NCI-H1105 (cell line): ENCODE results near the gene IER5.
A peak's percentile ranks its signal among the peaks of the same experiment; 100 is the strongest.
"Not testable (repeated sequence)": the region's sequence is repeated elsewhere in the genome, so short reads cannot be mapped to it uniquely, and the experiment has no call there.

Experiments
- DNase-seq: peaks from one replicate; lab custom pipeline; 2025; lab: John Stamatoyannopoulos, UW

IER5 gene

DNA sequence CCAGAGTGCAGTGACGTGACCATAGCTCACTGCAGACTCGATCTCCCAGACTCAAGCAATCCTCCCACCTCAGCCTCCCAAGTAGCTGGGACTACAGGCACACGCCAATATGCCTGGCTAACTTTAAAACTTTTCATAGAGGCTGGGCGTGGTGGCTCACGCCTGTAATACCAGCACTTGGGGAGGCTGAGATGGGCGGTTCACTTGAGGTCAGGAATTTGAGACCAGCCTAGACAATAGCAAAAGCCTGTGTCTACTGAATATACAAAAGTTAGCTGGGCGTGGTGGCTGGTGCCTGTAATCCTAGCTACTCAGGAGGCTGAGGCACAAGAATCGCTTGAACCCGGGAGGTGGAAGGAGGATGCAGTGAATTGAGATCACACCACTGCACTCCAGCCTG, 27.5 kb downstream of the IER5 start:
- DNase-seq: not testable (repeated sequence)

DNA sequence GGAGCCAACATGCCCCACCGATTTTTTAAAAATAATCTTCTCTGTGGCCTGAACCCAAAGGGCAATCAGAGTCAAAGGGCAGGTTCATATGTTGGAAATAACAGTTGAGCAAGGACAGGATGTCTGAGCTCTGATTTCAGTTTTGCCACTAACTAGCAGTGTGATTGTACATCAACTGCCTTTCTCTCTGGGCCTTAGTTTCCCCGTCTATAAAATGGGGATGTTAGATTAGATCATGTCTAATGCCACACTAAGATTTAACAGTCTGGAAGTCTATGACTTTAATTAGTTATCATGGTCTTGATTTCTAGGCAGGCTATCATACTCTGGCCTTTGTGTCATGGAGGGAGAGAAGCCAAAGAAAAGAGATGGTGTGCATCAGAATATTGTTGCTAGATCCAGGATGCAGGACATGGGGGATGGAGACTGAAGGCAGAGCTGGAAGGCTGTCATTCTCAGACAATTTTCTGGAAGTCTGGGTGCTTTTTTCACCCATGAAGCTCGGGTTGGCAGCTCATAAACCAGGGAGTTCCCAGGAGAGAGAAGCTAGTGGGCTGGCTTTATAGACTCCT, 28.4 kb downstream of the IER5 start:
- DNase-seq: no peak

- DNase-seq: peak; percentile 26
Measured at GRCh38 chr1:181117648-181118449, 29.3 kb downstream of the IER5 start.

DNA sequence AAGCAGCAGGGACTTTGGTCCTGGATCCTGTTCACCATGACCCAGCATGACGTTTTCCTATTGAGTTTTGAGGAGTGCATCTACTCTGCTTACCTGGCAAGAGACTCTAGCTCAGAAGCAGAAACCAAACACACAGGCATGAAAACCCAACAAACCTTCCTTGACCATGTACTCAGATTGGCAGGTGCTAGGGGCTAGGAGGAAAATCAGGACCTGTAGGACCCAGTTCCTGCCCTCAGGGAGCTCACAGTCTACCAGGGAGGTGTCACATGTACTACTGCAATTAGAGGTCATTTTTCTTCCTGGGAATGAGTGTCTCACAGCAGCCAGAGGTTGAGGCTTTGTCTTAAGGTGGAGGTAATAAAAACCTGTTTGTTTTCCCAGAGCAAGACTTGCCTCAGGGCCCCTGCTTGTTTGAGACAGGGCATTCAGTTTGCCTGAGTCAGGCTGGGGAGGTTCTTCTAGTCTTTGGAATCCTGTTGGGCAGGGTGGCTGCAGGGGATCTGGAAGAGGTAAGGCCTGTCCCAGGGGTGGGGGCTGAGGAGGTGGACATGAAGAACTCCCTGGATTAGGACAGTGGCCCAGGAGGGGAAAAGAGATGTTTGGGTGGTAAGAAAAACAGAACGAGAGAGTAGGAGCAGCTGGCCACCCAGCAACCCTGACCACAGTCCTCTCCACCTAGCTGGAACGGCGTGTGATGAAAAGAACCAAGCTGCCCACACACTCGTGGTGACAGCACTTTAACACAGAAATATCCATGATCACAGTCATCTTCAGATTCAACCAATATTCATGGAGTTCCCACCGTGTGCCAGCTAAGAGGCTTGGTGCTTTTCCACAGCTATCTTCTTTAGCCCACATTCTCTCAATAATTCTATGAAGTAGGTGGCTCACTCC, 30.8 kb downstream of the IER5 start:
- no peak for DNase-seq

GRCh38 chr1:181120924-181121323, 32.4 kb downstream of the IER5 start:
- no peak for DNase-seq

GRCh38 chr1:181121498-181121897, 33.0 kb downstream of the IER5 start:
- DNase-seq: no peak

DNA sequence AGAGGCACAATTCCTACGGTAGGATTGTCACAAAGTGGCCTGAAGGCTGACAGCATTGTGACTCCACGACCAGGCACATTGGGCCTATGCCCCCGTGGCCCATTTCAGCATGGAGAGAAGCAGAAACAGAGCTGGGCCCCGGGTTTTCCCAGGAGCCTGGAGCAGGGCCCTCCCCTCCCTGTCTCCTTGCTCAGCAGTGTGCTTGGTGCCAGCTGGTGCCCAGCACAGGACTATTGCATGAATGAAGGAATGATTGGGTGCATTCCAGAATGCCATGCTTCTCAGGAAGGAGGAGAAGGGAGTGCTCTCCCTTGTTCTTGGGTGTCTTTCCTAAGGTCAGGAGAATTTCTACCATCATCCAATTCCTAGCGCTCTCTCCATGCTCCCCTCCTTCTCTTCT, 33.7 kb downstream of the IER5 start:
- no peak for DNase-seq

DNA sequence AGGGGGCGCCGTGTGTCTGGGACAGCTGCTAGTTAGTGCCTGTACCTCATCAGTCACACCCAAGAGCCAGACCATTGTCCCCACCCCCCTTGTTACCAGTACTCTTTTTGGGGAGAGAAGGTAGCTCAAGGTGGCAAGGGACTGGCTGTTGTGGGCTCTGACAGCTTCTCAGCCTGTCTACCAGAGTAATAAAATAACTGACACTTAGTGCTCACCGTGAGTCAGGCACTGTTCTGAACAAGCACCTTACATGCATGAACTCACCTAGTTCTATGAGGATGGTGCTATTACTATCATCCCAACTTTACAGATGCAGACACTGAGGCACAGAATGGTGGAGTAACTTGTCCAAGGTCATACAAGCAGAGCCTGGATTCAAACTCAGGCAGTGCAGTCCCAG, 34.7 kb downstream of the IER5 start:
- no peak for DNase-seq

GRCh38 chr1:181124291-181124751, 35.8 kb downstream of the IER5 start:
- no peak for DNase-seq

- DNase-seq: no peak
Measured at GRCh38 chr1:181126289-181126688, 37.8 kb downstream of the IER5 start.

DNA sequence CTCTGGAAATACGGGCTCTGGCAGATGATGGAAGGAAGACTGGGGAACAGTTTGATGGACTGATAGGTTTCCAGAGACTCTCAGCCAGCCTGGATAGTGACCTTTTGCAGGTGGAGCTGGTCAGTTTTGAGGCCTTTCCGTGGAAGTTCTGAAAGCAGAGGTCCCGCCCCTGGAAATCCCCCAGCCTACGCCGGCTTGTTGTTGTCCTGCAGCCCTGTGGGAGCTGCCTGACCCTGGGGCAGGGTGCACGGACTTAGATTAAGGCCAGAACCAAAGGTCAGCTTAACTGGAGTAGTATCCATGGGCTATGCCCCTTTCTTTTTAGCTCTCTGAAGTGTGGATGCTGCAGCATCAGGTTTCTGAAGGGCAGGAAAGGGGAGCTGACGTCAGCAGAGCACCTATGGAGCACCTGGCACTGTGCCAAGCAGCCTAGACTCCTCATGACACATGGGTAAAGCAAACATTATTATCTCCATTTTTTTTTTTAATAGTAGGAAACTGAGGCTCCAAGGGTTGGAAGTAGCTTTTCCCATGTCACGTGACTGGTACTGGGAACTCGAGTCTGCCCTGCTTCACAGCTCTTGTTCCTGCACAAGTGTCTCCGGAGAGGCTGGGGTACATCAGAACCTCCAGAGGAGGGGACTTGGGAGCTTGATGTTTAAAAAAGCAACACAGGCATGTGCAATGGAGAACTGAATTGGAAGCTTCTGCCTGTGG, 38.5 kb downstream of the IER5 start:
- peak; percentile 88 for DNase-seq

DNA sequence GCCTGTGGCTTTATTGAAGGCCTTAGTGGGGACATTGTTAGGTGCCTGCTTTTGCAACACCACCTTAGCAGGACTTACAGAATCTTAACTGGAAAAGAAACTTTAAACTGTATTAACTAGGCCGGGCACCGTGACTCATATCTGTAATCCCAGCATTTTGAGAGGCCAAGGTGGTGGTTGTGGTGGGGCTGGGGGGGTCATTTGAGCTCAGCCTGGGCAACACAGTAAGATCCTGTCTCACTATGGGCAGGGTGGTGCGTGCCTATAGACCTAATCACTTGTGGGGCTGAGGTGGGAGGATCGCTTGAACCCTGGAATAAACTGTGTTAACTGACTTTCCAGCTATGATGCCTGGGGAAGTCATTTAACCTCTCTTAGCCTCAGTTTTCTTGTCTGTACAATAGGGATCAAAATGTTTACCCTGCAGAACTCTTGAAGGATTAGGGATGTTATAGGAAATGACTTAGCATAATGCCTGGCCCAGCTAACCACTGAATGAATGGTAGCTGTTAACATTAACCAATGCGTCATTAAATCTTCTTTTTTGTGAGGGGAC, 39.5 kb downstream of the IER5 start:
- DNase-seq: no peak

DNA sequence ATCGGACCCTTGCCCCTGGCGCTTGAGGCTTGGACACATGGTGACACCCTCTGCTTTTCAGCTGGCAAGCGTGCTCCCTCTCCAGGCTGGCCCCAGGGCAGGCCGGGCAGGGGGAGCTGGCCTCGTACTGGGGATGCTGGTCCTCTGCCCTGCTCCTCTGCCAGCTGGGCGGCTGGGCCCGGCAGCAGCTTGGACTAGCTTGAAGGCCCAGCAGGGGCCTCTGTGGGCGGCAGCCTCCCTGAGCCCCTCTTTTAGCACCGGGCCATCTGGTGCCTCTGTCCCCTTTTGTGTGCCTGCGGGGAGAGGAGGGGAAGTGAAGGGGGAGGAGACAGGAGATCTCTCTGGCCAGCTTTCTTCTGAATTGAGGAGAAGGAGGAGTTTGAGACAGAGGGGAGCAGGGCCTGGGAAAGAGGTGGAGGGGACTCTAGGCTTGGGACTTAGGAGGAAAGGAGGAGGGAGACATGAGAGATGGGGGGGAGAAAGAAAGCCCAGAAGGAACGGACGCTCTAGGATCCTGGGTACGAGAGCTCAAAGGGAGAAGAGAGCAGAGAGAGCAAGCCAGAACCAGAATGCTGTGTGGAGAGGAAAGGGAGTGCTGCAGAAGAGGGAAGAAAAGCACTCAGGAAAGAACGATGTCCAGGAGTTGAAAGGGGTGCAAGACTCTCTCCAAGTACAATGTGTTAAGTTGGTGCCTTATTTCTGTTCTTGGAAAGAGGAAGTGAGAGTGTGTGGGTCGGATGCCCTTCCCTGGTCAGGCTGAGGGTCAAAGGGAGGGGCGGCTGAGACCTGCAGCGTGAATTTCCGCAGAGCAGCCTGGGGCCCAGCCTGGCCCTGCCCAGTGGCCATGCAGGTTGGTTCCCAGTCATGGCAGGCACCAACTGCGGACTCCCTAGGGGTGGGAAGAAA, 40.3 kb downstream of the IER5 start:
- DNase-seq: no peak

DNA sequence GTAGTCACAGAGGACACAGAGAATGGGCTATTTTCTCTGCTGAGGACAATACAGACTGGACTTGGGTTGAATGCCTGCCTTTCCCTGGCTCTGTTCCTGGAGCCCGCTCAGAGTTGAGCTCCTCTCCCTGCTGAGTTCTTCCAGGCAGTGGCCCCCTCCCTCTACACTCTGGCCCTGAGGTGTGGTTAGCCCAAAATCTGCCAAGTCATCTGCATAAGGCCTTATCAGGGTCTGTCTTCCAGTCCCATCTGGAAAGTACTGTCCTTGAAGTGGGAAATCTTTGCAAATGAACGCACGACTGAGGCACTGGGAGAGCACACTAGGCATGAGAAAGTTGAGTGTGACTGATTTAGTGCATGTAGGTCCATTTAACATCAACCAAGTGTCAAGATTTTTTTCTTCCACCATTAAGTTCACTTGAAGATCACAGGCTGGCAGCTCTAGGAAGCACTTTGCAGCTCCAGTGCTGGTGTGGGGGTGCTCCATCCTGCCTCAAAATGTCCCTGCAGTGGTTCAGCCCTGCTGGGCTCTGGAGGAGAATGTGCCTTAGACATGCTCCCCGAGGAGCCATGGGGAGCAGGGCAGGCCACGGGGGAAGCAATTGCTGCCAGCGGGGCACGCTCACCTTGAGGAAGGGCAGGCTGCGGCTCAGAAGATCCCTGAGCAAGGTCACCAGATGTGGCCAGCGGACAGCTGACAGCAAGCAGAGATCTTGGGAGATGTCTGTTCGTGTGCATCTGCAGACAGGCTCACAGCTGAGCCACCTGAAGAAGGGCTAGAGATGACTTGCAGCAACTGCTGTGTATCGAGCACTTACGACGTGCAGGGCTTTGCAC, 41.5 kb downstream of the IER5 start:
- no peak for DNase-seq

DNA sequence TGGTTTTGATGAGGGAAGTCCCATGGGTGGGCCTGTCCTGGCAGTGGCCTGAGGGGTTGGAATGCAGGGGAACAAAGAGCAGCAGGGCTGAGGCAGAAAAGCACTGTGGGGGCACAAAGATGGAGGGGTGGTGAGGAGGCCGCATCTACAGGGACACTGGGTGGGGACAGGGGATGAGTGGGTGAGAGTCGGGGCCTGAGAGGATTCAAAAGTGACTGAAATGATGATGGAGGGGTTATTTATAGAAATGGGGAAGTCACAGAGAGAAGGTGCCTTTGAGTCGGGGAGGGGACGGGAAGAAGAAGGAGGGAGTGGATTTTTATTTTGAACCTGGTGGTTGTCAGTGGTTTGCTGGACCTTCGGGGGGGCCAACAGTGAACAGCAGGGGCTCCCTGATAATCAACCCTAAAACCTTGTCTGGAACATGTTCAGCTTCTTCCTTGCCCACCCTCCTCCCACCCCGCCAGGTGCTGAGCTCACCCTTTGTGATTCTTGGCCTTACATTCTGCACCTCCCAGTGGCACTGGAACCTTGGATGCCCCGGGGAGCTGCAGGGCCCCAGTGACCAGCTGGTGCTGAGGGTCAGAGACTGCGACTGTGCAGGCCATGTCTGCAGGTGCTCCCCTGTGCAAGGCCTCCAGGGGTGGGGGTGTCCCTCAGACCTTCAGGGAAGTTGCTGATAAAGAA, 42.9 kb downstream of the IER5 start:
- no peak for DNase-seq

GRCh38 chr1:181133441-181133951, 45.0 kb downstream of the IER5 start:
- DNase-seq: no peak

DNA sequence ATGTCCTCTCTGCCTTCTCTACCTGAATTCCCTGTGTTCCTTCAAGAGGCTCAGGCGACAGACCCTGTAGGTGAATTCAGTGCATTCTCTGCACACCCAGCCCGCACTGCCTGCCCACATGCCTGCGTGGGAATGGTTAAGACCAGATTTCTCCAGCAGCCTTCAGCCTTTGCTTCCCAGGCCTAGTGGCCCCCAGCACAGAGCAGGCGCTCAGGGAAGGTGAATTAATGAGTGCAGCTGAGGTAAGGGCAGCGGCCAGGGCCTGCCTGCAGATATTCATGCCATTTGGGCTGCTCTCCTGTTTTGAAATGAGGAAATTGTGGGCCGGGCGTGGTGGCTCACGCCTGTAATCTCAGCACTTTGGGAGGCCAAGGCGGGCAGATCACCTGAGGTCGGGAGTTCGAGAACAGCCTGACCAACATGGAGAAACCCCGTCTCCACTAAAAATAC, 45.5 kb downstream of the IER5 start:
- no peak for DNase-seq

DNA sequence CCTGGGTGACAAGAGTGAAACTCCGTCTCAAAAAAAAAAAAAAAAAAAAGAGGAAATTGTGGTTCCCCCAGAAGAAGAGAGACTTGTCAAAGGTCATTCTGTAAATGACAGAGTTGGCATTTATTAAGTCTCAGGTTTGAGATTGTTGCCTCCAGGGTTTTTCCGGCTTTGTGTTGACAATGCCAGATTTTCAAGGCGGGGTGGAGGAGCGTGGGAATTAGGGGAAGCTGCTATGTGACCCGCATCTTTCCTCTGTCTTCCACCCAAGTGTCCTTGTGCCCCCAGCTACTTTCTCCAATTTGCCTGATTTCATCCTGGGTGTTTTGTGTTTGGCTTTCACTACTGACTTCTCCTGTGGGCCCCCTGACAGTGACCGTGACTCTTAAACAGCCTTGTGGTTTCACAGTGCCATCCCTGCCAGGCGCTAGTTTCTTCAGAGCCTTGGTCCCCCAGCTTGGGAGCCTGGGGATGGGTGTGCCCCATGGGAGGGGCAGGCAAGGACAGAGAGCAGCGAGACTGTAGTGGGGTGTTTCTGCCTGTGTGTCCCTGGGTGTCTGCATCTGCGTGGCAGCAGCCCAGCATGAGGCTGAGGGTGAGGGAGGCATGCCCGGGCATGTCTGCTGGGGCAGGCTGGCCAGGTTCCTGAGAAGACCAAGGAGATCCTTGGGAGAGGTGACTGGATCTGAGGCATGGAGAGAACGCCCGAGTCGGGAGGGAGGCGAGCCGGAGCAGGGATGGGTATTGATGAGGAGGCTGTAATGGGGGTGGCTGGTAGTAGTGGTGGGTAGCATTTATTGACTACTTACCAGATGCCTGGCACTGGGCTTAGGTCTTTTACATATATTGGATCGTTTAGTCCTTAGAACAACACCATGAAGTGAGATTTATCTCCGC, 46.3 kb downstream of the IER5 start:
- peak; percentile 29 for DNase-seq
